Measurements from ENCODE around the gene TMEM108. TPM values are rescaled to one million over a fixed set of nuclear protein-coding genes. Genes with fewer than 3 reads are reported as not detected.

Gene TMEM108
- total RNA-seq, 1 experiment from 2014 or later, result not detected

DNA sequence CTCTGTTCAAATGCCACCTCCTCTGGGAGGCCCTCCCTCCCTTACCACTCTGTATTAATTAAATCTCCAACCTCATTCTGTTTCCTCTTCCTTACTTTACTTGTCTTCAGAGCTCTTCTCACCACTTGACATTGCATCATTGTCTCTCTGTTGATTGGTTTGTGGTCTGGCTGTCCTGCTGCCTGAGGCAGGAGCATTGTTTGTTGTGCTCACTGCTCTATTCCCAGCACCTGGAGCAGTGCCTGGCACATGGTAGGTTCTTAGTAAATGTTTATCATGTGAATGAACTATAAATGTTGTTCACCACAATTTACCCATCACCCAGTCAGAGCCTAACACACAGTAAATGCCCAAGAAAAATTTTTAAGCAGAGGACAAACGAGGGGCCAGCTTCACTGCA, 355.0 kb downstream of the TMEM108 start:
- H2AFZ ChIP-seq (ENCODE audit: low read depth, low read length, poor library complexity, severe bottlenecking), result no peak overlapping the region
- H3K79me2 ChIP-seq (ENCODE audit: insufficient read depth, low read length), result no peaks in the 10 kb centered on the region
- ChIA-PET POLR2A (no interaction called here), CTCF (no interaction called here), RAD21 (ENCODE audit: low non-redundant PET in 1 of 2, low total read pairs in 2 of 2, uncharacterized antibody in 2 of 2, unreplicated experiment in 2 of 2) (no interaction called here)
- no peaks in the 10 kb centered on the region for H3K4me1 ChIP-seq (ENCODE audit: control insufficient read depth in 1 of 2, insufficient read depth in 2 of 2, low read length in 2 of 2)
- no peaks in the 10 kb centered on the region for H4K20me1 ChIP-seq (ENCODE audit: insufficient read depth)
- intact Hi-C loops (cut with micrococcal nuclease), result no loop called here
- H3K27me3 ChIP-seq (ENCODE audit: insufficient read depth, low read length), result peaks cover 28% of the 10 kb centered on the region; the same call in 1 of the 2 replicates
- no peak overlapping the region for H3K4me3 ChIP-seq (replicated peaks in 1 of 2; ENCODE audit: low read depth in 1 of 2, low read length in 2 of 2)
- H3K4me2 ChIP-seq (ENCODE audit: low read length), result no peak overlapping the region
- no peak overlapping the region for H3K27ac ChIP-seq (ENCODE audit: low read depth, low read length)
- no peaks in the 10 kb centered on the region for H3K9me2 ChIP-seq (ENCODE audit: insufficient read depth)
- H3K36me3 ChIP-seq (ENCODE audit: control insufficient read depth in 1 of 2, insufficient read depth in 2 of 2, low read length in 2 of 2), result no peaks in the 10 kb centered on the region
- TF ChIP-seq EZH2phosphoT487 (IDR thresholded peaks at IDR 0.05; ENCODE audit: borderline replicate concordance) (no peak), CBX3 (IDR thresholded peaks at IDR 0.05; ENCODE audit: low read depth) (no peak), ZNF274 (IDR thresholded peaks at IDR 0.05; ENCODE audit: low read depth, low read length) (no peak), CTCF (IDR thresholded peaks at IDR 0.05 in 2 of 3, conservative IDR thresholded peaks at IDR 0.05 in 1 of 3; ENCODE audit: borderline replicate concordance in 1 of 3, insufficient read depth in 1 of 3, low read depth in 2 of 3, low read length in 2 of 3) (no peak), SP1 (IDR thresholded peaks at IDR 0.05; ENCODE audit: low read depth) (no peak), ZBTB33 (IDR thresholded peaks at IDR 0.05; ENCODE audit: extremely low read depth, insufficient replicate concordance, low read length) (no peak), ELF1 (IDR thresholded peaks at IDR 0.05; ENCODE audit: borderline replicate concordance, low read depth) (no peak), YY1 (IDR thresholded peaks at IDR 0.05; ENCODE audit: extremely low read depth, insufficient replicate concordance, low read depth, low read length) (no peak), POLR2A (IDR thresholded peaks at IDR 0.05; ENCODE audit: borderline replicate concordance, extremely low read depth, insufficient read depth, insufficient read length) (no peak), SRF (IDR thresholded peaks at IDR 0.05; ENCODE audit: low read depth) (no peak), TCF7L2 (IDR thresholded peaks at IDR 0.05; ENCODE audit: borderline replicate concordance, extremely low read depth, insufficient read depth, insufficient read length) (no peak), RAD21 (IDR thresholded peaks at IDR 0.05; ENCODE audit: low read depth) (no peak)
- TF ChIP-seq, protein P1, sequence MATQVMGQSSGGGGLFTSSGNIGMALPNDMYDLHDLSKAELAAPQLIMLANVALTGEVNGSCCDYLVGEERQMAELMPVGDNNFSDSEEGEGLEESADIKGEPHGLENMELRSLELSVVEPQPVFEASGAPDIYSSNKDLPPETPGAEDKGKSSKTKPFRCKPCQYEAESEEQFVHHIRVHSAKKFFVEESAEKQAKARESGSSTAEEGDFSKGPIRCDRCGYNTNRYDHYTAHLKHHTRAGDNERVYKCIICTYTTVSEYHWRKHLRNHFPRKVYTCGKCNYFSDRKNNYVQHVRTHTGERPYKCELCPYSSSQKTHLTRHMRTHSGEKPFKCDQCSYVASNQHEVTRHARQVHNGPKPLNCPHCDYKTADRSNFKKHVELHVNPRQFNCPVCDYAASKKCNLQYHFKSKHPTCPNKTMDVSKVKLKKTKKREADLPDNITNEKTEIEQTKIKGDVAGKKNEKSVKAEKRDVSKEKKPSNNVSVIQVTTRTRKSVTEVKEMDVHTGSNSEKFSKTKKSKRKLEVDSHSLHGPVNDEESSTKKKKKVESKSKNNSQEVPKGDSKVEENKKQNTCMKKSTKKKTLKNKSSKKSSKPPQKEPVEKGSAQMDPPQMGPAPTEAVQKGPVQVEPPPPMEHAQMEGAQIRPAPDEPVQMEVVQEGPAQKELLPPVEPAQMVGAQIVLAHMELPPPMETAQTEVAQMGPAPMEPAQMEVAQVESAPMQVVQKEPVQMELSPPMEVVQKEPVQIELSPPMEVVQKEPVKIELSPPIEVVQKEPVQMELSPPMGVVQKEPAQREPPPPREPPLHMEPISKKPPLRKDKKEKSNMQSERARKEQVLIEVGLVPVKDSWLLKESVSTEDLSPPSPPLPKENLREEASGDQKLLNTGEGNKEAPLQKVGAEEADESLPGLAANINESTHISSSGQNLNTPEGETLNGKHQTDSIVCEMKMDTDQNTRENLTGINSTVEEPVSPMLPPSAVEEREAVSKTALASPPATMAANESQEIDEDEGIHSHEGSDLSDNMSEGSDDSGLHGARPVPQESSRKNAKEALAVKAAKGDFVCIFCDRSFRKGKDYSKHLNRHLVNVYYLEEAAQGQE (IDR thresholded peaks at IDR 0.05; ENCODE audit: low read depth), result no peak
- TF ChIP-seq, protein P2, sequence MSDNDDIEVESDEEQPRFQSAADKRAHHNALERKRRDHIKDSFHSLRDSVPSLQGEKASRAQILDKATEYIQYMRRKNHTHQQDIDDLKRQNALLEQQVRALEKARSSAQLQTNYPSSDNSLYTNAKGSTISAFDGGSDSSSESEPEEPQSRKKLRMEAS (IDR thresholded peaks at IDR 0.05), result no peak
- BruUV-seq (replicated peaks), result no TSS peak
- DNase-seq (ENCODE audit: low read depth, low spot score), result no peak
- ATAC-seq, result no peak
- H3K9ac ChIP-seq (ENCODE audit: low read length), result no peak overlapping the region
- no peaks in the 10 kb centered on the region for H3K9me3 ChIP-seq (ENCODE audit: control insufficient read depth in 1 of 2, insufficient read depth in 1 of 2, low read depth in 1 of 2, low read length in 2 of 2)
